Stimulated activated CD8-positive, alpha-beta memory T cell treated with anti-CD3 and anti-CD28 coated beads, Interleukin-15, amount 100 ng/mL, for 24 hours (primary cell): ENCODE measurements around the gene ZMIZ2.
"Not testable (repeated sequence)": the region's sequence is repeated elsewhere in the genome, so short reads cannot be mapped to it uniquely, and the experiment has no call there.

Source experiments
- DNase-seq: peaks from one replicate; pipeline ENCODE4 v3.0.0-alpha.2; 2020; ENCODE audit warnings: low read depth

ZMIZ2 gene

GRCh38 chr7:44798649-44799305 lies 50.1 kb downstream of the ZMIZ2 start:
- no peak for DNase-seq

- no peak for DNase-seq
Observed at GRCh38 chr7:44799939-44800338, 51.3 kb downstream of the ZMIZ2 start.

- DNase-seq: no peak
Observed at GRCh38 chr7:44801890-44802289, 53.2 kb downstream of the ZMIZ2 start.

- no peak for DNase-seq
Observed at GRCh38 chr7:44802418-44803025, 53.9 kb downstream of the ZMIZ2 start.

- not testable (repeated sequence) for DNase-seq
Observed at GRCh38 chr7:44803828-44804519, 55.3 kb downstream of the ZMIZ2 start.

GRCh38 chr7:44805950-44806349 lies 57.3 kb downstream of the ZMIZ2 start:
- no peak for DNase-seq

GRCh38 chr7:44808914-44809393 lies 60.3 kb downstream of the ZMIZ2 start:
- DNase-seq: no peak

GRCh38 chr7:44811093-44811492 lies 62.4 kb downstream of the ZMIZ2 start:
- no peak for DNase-seq

- no peak for DNase-seq
Observed at GRCh38 chr7:44811571-44811970, 62.9 kb downstream of the ZMIZ2 start.

GRCh38 chr7:44814919-44815318 lies 66.3 kb downstream of the ZMIZ2 start:
- DNase-seq: no peak

GRCh38 chr7:44819292-44819691 lies 70.6 kb downstream of the ZMIZ2 start:
- DNase-seq: no peak
